ENCODE results near the gene CARS2.
A peak's percentile ranks its signal among the peaks of the same experiment; 100 is the strongest.
"Not testable (repeated sequence)": the region's sequence is repeated elsewhere in the genome, so short reads cannot be mapped to it uniquely, and the experiment has no call there.

Gene CARS2

GRCh38 chr13:110705826-110706569 lies at the start of gene CARS2:
TSS of gene CARS2 (minus strand) at chr13:110706116. CDS start at chr13:110706093, 23 bp downstream.
- peak; percentile 86 for DNase-seq (ENCODE audit: low read depth, low spot score)

DNA sequence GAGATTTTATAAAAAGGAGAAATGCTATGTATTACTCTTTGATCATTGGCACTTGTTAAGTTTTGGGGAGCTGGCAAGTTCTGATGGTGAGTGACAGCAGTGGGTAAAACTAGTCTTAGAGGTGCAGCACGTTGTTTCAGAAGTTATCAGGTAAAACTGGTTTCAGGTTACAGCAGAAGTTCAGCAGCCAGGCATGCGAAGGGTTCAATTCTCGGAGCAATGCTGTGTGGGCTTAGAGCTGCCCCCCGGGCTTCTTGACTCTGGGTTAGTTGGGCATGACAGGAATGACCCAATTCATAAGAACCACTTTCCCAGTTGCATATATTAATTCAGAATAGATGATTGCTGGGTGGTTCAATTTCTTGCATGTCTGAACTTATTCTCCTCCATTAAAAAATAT lies 42.4 kb upstream of the CARS2 start:
- no peak for DNase-seq (ENCODE audit: low read depth, low spot score)

- no peak for DNase-seq (ENCODE audit: low read depth, low spot score)
These were observed 40.5 kb upstream of the CARS2 start for GRCh38 chr13:110746438-110746837.

GRCh38 chr13:110743687-110744086 lies 37.8 kb upstream of the CARS2 start:
- DNase-seq (ENCODE audit: low read depth, low spot score), result no peak

GRCh38 chr13:110737555-110737954 lies 31.6 kb upstream of the CARS2 start:
- no peak for DNase-seq (ENCODE audit: low read depth, low spot score)

- no peak for DNase-seq (ENCODE audit: low read depth, low spot score)
These were observed 28.6 kb upstream of the CARS2 start for GRCh38 chr13:110734561-110734960.

DNA sequence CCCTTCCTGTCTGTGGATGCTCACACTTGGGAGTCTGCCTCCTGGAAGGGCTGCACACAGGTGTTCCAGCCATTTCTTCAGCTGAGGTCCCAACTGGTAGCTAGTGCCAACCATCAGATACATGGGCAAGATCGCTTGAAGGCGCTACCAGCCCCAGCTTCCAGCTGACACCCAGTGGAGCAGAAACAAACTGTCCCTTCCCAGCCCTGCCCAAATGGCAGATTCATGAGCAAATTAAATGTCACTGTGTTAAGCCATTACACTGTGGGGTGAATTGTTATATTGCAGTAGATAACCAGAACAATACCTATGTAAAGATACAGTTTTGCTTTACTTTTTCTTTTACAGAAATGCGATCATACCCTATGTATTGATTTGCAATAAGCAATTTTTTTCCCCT lies 25.2 kb upstream of the CARS2 start:
- DNase-seq (ENCODE audit: low read depth, low spot score), result no peak

DNA sequence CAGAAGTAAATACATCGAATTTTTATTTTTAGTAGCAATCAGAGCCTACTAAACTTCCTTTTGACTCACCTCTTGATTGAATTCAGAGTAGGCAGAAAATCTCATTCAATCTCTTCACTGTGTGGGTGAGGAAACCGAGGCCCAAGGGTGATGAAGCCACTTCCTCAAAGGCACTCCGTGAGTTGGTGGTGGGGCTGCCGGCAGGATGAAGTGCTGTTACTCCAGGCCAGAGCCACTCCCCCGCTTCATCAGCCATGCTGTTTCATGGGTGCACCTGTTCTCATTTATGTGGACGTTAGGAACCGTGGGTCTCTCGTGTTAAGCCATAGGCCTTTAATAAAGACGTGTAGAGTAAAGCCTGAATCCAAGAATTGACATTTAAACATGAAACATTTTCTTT lies 20.8 kb upstream of the CARS2 start:
- DNase-seq (ENCODE audit: low read depth, low spot score), result no peak

DNA sequence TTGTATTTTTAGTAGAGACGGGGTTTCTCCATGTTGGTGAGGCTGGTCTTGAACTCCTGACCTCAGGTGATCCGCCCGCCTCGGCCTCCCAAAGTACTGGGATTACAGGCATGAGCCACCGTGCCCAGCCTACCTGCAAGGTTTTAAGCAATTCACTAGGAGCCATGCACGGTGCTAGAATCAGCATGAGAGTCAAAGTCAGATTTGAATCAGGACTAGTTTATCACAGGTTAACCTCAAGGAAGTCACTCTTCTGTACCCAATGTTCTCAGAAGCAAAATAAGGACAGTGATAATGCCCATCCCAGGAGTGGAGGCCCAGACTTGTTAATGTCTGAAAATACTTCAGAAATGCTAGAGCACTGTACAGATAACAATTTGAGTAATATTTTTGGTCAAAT lies 20.2 kb upstream of the CARS2 start:
- DNase-seq (ENCODE audit: low read depth, low spot score), result not testable (repeated sequence)

GRCh38 chr13:110723598-110723997 lies 17.7 kb upstream of the CARS2 start:
- DNase-seq (ENCODE audit: low read depth, low spot score), result no peak

DNA sequence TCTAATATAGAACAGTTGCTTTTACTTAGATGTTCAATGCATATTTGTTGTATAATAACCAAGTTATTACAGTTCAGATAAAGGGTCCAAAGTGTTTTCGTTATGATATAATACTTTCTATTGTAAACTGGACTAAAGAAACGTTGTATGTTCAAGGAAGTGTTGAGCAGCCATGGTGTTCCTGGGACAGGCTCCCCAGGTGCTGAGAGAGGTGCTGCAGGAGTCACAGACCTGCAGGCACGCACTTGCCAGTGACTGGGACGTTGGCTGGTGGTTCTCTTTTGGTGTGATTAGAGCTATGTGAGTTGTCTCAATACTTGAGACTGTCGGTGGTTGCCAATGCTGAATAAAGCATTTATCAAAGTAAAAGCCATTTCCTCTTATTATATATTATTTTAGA lies 17.1 kb upstream of the CARS2 start:
- no peak for DNase-seq (ENCODE audit: low read depth, low spot score)

GRCh38 chr13:110719036-110719710 lies 13.3 kb upstream of the CARS2 start:
- no peak for DNase-seq (ENCODE audit: low read depth, low spot score)

- no peak for DNase-seq (ENCODE audit: low read depth, low spot score)
These were observed 10.3 kb upstream of the CARS2 start for GRCh38 chr13:110716247-110716515.

DNA sequence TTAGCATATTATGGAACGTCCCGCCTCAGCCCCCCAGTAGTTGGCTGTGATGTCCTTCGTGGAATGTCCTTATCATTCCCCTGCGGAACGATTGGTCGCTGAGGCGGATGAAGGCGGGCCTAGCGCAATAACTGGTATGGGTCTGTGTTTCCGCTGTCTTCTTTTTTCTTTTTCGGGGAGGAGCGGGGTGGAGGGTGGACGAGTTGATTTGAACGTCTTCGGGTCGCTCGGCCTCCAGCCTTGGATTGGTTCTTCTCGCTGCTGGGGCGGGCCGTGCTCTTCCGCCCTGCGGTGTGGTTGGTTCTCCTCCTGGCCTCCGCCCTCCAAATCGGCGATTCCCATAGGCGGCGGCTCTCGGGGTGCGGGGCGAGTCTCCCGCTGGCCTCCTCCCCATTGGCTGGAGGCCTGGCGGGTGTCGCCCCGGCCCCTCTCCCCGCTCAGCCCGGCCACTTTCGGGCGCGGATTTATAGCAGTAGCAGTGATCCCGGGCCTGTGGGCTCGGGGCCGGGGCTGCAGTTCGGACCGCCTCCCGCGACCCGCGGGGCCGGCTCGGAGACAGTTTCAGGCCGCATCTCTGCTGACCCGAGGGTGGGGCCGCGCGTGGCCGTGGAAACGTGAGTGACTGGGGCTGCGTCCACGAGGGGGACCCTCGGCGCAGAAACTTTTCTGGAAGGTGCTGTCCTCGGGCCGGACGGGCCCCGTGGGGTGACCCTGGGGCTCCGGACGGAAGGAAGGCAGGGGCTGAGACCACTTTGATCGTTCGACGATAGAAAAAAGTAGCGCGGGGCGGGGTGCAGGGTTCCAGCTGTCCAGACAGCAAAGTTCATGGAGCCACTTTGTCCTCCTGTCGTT lies 9.7 kb upstream of the CARS2 start:
- peak; percentile 88 for DNase-seq (ENCODE audit: low read depth, low spot score)

DNA sequence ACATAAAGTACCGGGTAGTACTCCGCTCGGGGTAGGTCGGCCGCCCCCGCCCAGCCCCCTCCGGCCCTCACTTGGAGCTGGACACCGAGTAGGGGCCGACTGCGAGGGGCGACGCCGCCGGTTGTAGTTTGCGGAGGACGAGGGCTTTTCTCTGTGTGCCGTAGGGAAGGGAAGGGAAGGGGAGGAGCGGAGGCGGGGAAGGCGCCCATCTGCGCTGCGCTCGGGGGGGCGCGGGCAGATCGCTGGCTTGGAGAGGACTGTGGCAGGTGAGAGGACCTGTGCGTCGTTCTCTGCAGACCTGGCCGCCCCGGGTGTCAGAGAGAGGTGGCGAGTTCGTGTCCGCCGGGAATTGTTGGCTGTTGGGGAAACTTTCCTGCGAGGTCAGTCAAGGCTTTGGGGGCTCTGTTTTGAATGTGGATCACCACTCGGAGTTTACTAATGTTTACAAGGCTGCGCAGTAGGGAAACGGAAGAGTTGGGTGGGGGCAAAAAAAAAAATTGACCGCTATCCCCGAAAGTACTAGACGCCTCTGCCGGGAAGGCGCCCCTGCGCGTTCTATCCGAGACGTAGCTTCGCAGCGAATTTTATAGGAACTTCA lies 9.0 kb upstream of the CARS2 start:
- no peak for DNase-seq (ENCODE audit: low read depth, low spot score)

GRCh38 chr13:110713981-110714796 lies 8.3 kb upstream of the CARS2 start:
- DNase-seq (ENCODE audit: low read depth, low spot score), result peak; percentile 53

- DNase-seq (ENCODE audit: low read depth, low spot score), result no peak
These were observed 7.7 kb upstream of the CARS2 start, which contains the start of gene ING1 for GRCh38 chr13:110713642-110713952. TSS of gene ING1 (plus strand) at chr13:110713700. CDS start at chr13:110714150, 450 bp downstream.

GRCh38 chr13:110712849-110713641 lies 7.1 kb upstream of the CARS2 start:
- peak; percentile 96 for DNase-seq (ENCODE audit: low read depth, low spot score)

DNA sequence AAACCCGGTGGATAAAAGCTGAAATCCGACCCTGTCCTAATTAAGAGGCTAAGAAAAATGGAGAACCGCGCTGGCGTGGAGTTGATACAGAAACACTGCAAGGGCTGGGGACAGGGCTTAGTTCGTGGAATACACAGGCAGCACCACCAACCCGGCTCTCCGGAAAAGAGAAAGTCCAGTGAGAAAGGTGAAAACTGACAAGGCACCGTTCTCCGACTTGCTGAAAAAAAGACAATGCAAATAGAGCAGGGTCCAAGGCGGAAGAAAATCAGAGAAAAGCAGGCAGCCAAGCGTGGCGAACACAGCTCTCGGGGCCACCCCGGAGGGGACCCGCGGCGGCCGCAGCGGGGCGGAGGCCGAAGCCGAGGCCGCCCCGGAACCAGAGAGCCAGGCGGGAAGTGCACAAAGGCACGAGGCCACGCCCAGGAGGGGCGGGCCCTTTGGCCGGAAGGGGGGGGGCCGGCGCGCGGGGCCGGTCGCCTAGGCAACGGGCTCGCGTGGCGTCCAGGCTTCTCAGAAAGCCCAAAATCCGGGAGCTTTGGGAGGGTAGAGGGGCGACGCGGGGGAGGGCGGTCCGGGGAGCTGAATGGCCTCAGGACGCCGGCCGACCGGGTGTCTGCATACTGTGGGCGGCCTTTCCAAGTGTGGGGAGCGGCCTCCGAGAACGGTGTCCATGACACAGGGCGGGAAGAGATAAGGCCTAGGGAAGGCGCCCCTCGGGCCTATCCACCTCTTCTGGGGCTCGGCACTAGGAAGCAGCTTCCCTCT lies 6.3 kb upstream of the CARS2 start:
- peak; percentile 65 for DNase-seq (ENCODE audit: low read depth, low spot score)
